ENCODE results near the gene KIR2DL3. TPM values are rescaled to one million over a fixed set of nuclear protein-coding genes. Genes with fewer than 3 reads are reported as not detected.
"Not testable (repeated sequence)": the region's sequence is repeated elsewhere in the genome, so short reads cannot be mapped to it uniquely, and the experiment has no call there.

Gene KIR2DL3
- total RNA-seq, 1 donor from 2014 or later: not detected

GRCh38 chr19:54704928-54705327, 33.4 kb upstream of the KIR2DL3 start:
- no peaks in the 10 kb centered on the region for H3K36me3 ChIP-seq (ENCODE audit: control insufficient read depth, insufficient read depth, low read length)
- H3K27me3 ChIP-seq (ENCODE audit: control insufficient read depth, insufficient read depth, low read length): no peaks in the 10 kb centered on the region
- no peak overlapping the region for H3K4me3 ChIP-seq (ENCODE audit: low read depth, low read length)
- DNase-seq (ENCODE audit: low read depth): no peak
- no peak for FAIRE-seq
- no peak for TF ChIP-seq CTCF (IDR thresholded peaks at IDR 0.05; ENCODE audit: insufficient read depth, low read length, severe bottlenecking)

GRCh38 chr19:54707962-54708361, 30.4 kb upstream of the KIR2DL3 start:
- TF ChIP-seq CTCF (IDR thresholded peaks at IDR 0.05; ENCODE audit: insufficient read depth, low read length, severe bottlenecking): no peak
- no peaks in the 10 kb centered on the region for H3K36me3 ChIP-seq (ENCODE audit: control insufficient read depth, insufficient read depth, low read length)
- FAIRE-seq (no peak), DNase-seq (ENCODE audit: low read depth) (no peak)
- no peak overlapping the region for H3K4me3 ChIP-seq (ENCODE audit: low read depth, low read length)
- H3K27me3 ChIP-seq (ENCODE audit: control insufficient read depth, insufficient read depth, low read length): no peaks in the 10 kb centered on the region

GRCh38 chr19:54708781-54709180, 29.5 kb upstream of the KIR2DL3 start:
- Histone ChIP-seq H3K4me3 (ENCODE audit: low read depth, low read length) (no peak overlapping the region), H3K36me3 (ENCODE audit: control insufficient read depth, insufficient read depth, low read length) (no peaks in the 10 kb centered on the region), H3K27me3 (ENCODE audit: control insufficient read depth, insufficient read depth, low read length) (no peaks in the 10 kb centered on the region)
- no peak for FAIRE-seq
- TF ChIP-seq CTCF (IDR thresholded peaks at IDR 0.05; ENCODE audit: insufficient read depth, low read length, severe bottlenecking): no peak
- DNase-seq (ENCODE audit: low read depth): no peak

- no peaks in the 10 kb centered on the region for H3K36me3 ChIP-seq (ENCODE audit: control insufficient read depth, insufficient read depth, low read length)
- DNase-seq (ENCODE audit: low read depth) (no peak), FAIRE-seq (no peak)
- H3K4me3 ChIP-seq (ENCODE audit: low read depth, low read length): no peak overlapping the region
- H3K27me3 ChIP-seq (ENCODE audit: control insufficient read depth, insufficient read depth, low read length): no peaks in the 10 kb centered on the region
- TF ChIP-seq CTCF (IDR thresholded peaks at IDR 0.05; ENCODE audit: insufficient read depth, low read length, severe bottlenecking): no peak
These were observed 28.9 kb upstream of the KIR2DL3 start for GRCh38 chr19:54709212-54709948.

GRCh38 chr19:54709956-54710355, 28.4 kb upstream of the KIR2DL3 start:
- H3K4me3 ChIP-seq (ENCODE audit: low read depth, low read length); H3K36me3 ChIP-seq (ENCODE audit: control insufficient read depth, insufficient read depth, low read length); FAIRE-seq; DNase-seq (ENCODE audit: low read depth); H3K27me3 ChIP-seq (ENCODE audit: control insufficient read depth, insufficient read depth, low read length): not testable (repeated sequence)

- no peak for FAIRE-seq
- TF ChIP-seq CTCF (IDR thresholded peaks at IDR 0.05; ENCODE audit: insufficient read depth, low read length, severe bottlenecking): no peak
- Histone ChIP-seq H3K27me3 (ENCODE audit: control insufficient read depth, insufficient read depth, low read length) (no peaks in the 10 kb centered on the region), H3K4me3 (ENCODE audit: low read depth, low read length) (no peak within 1 kb of the TSS), H3K36me3 (ENCODE audit: control insufficient read depth, insufficient read depth, low read length) (no peaks in the 10 kb centered on the region)
- DNase-seq (ENCODE audit: low read depth): no peak
These were observed 14.2 kb upstream of the KIR2DL3 start, which contains the start of gene KIR3DL3 for GRCh38 chr19:54724142-54724541. TSS of gene KIR3DL3 (plus strand) at chr19:54724442. CDS start at chr19:54724497, 55 bp downstream.

All from bronchial epithelial cell (primary cell).